NCI-H524 treated with DMSO at 0.1 percent for 48 hours (cell line): Measurements from ENCODE around the gene CLPSL2.
"Not testable (repeated sequence)": the region's sequence is repeated elsewhere in the genome, so short reads cannot be mapped to it uniquely, and the experiment has no call there.

Experiments used
- DNase-seq: peaks from one replicate; lab custom pipeline; 2025; lab: John Stamatoyannopoulos, UW

CLPSL2 gene, protein sequence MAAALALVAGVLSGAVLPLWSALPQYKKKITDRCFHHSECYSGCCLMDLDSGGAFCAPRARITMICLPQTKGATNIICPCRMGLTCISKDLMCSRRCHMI

DNA sequence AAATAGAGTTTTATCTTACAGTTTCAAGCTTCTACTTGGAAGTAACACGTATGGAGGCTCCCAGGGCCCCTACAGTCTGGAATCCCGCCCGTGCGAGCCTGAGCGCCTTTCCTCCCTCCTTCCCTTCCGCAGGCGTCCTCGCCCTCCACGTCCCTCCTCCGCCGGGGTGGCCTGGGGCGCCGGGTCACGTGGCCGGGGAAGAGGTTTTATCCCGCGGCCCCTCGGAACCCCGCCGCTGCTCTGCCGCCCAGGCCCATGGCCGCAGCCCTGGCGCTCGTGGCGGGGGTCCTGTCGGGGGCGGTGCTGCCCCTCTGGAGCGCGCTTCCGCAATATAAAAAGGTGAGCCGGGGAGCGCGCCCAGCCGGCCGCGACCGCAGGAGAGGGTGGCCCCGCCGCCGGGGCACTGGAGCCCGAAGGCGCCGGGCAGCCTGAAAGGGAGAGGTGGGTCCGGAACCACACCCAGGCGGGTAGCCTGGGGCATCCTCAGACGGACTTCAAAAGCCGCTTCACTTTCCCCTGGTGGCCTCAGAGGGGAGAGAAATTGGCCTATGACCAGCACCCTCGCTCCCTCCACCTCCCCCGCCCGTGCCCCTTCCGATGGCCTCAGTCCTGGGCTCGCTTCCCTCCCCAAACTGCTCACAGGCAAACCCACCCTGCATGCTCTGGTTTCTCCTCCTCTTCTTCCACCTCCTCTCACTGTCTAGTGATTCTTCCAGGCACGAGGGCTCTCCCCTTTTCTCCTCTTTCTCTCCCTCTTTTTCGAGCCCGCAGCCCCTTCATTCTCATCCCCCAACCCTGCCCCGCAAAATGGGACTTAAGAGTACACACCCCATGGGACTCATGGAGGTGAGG lies at the start of gene CLPSL2:
Gene CLPSL2, plus strand, starts transcription at position 235 of the 852 bp plus-strand sequence. Its CDS starts 21 bp downstream, at position 256.
- DNase-seq: no peak

DNA sequence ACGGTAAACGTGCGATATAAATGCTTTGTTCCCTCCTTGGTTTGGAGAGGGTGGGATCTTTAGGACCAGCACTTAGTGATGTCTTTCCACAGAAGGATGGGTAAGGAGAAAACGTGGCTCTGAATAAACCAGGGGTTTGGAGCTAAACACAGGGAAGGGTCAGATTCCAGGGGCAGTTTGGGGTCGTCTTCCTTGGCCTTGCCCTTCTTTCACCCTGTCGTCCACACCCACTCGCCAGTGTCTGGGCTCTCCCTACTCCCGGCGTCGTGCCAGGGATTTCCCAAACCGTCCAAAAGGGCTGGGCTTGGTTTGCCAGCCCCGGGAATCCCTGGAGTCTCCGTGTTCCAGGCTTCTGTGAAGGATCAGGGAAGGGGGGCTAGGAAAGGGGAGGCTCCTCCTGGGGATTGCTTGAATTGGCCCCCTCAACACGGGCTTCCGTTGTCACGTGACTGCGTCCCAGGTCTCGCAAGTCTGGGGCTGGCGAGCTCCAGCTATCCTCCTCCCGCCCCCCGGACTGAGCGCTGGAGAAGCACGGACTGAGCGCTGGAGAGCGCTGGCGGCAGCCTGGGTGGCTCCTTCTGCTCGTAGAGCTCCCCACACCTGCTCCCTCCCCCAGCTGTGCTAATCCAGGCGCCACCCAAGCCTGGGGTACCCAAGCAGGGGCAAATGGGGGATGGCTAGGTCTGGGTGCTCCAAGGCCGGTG lies 49.0 kb upstream of the CLPSL2 start:
- DNase-seq: no peak

DNA sequence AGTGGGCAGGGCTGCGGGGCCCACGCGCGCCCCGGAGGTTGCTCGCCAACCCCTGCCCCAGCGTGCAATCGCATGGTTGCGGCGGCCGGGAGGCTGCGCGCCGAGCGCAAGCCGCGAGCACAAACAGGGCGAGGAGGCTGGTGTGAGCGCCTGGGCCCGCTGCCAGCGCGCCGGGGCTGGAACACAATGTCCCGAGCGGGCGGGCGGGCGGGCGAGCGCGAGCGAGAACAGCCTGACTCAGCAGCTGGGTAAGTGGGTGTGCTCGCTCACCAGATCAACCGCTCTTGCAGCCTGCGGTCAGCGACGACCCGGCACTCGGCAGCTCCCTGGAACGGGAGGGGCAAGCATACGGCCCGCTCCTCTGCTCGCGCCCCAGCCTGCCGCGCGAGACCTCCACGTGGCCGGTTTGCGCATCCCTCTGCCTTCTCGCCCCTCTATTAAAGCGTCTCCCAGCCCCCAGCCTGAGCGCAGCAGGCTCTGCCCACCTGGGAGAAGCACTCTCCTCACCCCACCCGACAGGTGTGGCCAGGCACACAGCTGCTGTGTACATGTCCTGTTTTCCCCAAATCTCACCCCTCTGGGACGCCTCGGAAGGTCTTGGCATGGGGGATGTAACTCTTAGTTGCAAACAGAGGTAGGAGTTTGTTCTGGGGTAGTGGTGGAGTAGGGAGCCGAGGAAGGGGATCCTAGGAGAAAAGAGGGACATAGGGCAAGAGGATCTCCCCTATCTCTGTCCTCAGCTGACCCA lies 48.3 kb upstream of the CLPSL2 start:
- DNase-seq: peak; percentile 14

DNA sequence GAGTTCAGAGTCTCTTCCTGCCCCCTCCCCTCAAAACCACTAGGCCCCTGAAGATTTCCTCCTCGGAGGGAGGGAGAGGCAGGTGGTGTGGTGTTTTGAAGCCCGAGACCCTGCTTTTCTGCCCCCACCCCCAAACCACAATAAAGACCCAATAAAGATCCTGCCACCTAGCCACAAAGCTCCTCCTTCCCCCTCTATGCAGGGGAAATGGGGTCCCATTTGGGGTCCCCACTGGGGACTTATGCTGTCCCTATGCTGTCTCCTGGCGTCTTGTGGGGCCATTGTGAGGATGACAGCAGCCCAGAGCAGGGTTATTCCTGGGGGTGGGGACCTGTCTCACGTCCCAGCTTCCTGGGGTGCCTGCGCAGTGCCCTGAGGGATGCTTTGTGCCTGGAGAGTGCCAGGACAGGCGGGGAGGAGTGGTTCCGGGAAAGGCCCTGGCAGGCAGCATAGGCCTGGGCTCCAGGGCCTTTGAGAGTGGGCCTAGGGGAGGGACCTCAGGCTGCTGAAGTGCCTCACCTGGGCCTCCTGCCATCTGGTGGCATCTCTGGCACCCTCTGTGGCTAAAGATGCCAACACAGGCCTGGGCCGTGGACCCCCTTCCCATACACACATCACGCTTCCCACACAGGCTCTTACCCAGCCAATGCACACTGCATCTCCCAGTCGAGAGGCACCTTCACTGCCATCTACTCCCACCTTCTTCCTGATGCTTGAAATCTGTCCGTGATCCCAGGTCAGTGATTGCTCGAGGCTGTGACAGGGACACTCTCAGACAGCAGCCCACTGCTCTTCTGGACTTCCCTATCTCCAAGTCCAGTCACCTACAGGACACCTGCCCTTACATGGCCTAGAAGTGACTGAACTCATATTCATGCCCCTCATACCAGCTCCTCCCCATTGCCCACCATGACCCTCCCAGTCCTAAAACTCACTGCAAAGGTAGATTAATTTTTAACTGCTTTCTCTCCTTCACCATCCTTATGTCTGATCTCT lies 47.4 kb upstream of the CLPSL2 start:
- no peak for DNase-seq

DNA sequence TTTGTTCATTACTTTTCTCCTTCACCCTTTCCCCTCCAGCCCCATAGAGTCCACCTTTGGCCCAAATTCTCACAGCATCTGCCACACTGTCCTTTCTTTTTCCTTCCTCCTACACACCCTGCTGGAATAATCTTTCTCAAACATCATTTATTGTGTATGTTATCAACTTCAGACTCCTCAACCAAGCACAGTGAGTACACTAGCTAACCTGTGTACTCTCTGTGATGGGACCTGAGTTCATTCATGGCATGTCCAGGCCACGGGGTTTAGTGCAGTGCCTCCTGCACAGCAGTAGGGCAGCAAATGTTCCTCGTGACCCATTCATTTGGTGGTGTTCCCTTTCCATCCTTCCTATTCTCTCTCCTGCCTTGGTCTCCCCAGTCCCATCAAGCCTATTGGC lies 46.7 kb upstream of the CLPSL2 start:
- no peak for DNase-seq

GRCh38 chr6:35730745-35731413 lies 45.5 kb upstream of the CLPSL2 start:
- DNase-seq: no peak

- DNase-seq: peak; percentile 25
These were observed 45.0 kb upstream of the CLPSL2 start for GRCh38 chr6:35731414-35731735.

- DNase-seq: no peak
These were observed 44.5 kb upstream of the CLPSL2 start for GRCh38 chr6:35731736-35732532.

- no peak for DNase-seq
These were observed 42.8 kb upstream of the CLPSL2 start for GRCh38 chr6:35733633-35734032.

DNA sequence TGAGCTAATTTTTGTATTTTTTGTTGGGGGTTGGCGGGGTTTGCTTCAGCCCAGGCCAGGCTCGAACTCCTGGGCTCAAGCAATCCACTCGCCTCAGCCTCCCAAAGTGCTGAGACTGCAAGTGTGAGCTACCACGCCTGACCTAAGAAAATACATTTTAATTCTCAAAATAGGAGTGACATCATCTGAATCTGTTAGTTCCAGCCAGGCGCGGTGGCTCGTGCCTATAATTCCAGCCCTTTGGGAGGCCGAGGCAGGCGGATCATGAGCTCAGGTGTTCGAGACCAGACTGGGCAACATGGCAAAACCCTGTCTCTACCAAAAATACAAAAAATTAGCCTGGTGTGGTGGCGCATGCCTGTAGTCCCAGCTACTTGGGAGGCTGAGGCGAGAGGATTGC lies 42.1 kb upstream of the CLPSL2 start:
- DNase-seq: not testable (repeated sequence)

GRCh38 chr6:35735452-35735851 lies 40.9 kb upstream of the CLPSL2 start:
- DNase-seq: no peak

DNA sequence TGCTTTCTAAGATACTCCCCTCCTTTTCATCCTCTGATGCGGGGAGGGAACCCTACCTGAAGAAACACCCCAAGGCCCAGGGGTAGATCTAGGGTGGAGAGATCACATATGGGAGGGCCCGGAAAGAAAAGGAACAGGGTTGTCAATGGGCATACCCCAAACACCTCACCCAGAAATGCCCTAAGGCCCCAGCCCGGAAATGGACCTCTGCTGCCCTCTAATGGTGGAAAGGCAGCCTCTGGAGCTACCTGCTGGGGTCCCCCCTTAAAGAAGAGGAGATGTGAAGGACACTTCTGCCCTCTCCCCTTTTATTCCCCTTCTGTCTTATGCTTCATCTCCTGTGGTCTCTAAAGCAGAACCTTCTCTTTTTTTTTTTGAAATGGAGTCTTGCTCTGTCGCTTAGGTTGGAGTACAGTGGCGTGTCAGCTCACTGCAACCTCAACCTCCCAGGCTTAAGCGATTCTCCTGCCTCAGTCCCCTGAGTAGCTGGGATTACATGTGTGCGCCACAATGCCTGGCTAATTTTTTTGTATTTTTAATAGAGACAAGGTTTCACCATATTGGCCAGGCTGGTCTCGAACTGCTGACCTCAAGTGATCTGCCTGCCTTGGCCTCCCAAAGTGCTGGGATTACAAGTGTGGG lies 40.0 kb upstream of the CLPSL2 start:
- DNase-seq: no peak

GRCh38 chr6:35736982-35737412 lies 39.4 kb upstream of the CLPSL2 start, which contains the start of gene ARMC12:
Gene ARMC12, plus strand, starts transcription at chr6:35737032. Its CDS starts 77 bp downstream, at chr6:35737109.
- no peak for DNase-seq

- DNase-seq: peak; percentile 71
These were observed 38.8 kb upstream of the CLPSL2 start for GRCh38 chr6:35737413-35738211.

DNA sequence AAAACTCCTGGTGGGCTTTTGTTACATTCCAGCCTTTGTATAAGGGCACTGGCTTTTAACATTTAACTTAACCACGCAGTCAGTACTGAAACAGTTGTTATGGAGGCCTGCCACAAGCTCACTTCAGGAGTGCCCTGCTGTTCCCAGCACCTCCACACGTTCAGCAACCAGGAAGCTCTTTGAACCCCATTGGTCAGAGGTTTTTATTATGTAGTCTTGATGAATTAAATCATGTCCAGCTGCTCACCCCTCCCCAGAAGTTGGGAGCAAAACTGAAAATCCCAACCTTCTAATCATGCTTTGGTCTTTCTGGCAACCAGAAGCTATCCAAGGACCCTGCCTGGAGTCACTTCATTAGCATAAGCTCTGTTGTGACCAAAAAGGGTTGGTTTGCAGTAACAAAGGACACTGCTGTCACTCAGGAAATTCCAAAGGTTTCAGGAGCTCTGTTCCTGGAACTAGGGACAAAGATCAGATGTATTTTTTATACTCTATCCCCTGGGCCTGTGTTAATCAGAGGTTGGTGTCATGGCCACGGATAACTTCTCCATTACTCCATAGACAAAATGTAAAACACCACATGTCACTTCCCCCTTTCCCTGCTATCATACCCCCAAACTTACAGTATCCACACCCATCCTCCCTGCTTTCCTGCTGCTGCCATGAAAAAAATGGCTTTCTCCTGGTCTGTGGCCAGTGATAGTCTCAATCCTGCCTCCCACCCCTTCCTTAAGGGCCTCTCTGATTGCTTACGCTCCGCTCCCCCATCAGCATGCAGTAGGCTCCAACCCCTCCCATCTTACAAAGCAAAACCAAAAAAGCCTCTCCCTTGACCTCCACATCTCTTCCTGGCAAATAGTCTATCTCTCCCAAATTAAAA lies 36.5 kb upstream of the CLPSL2 start:
- DNase-seq: no peak

DNA sequence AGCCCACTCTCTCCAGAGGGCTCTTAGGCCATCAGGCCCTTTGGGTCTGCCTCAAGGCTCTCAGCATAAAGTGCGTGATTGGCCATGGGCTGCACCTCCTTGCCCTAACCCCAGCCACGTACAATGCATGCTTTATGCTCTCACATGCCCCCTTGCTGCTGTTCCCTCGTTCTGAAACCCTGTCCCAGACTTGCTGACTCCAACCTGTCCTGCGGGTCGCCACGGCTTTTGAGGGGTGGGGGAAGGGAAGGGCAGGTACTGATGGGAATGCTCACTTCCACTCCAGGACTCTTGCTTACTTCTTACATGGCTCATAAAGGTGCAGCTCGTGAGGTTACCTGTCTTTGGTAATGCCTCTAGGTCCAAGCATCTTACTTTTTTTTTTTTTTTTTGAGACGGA lies 33.6 kb upstream of the CLPSL2 start:
- DNase-seq: no peak

GRCh38 chr6:35745509-35745908 lies 30.9 kb upstream of the CLPSL2 start:
- no peak for DNase-seq
